ENCODE data around the gene NUP210L. TPM values are rescaled to one million over a fixed set of nuclear protein-coding genes. Genes with fewer than 3 reads are reported as not detected.
A peak's percentile ranks its signal among the peaks of the same experiment; 100 is the strongest.

Gene NUP210L
- total RNA-seq, 1 donor from 2014 or later, result not detected

DNA sequence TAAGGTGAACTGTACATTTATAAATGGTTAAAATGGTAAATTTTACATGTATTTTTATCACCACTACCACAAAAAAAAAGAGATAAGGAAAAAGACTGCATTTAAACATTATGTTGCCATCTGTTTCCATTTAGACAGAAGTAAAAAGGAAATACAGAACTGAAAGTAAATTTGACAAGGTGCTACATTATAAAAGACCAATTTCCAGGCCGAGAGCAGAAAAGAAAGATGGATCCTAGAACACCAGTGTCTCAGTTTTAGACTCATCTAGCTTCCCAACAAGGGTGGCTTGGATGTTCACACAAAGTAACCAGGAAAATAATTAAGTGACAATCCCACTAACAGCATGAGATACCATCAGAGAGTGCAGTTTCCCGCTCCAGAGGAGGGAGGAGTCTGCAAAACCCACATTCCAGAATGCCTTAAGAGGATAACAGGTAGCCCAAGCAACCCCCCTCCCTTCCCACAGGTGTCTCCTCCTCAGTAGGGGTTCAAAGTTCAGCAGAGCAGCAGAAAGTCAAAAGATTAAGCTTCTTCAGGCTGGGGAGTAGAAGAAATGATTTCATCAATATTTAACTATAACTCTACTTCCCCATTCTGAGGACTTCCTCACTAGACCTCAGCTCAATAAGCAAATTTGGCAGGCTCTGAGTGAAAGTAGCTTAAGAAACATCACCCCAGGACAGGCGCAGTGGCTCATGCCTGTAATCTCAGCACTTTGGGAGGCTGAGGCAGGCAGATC is 25.2 kb upstream of the NUP210L start:
- TF ChIP-seq, protein P1, sequence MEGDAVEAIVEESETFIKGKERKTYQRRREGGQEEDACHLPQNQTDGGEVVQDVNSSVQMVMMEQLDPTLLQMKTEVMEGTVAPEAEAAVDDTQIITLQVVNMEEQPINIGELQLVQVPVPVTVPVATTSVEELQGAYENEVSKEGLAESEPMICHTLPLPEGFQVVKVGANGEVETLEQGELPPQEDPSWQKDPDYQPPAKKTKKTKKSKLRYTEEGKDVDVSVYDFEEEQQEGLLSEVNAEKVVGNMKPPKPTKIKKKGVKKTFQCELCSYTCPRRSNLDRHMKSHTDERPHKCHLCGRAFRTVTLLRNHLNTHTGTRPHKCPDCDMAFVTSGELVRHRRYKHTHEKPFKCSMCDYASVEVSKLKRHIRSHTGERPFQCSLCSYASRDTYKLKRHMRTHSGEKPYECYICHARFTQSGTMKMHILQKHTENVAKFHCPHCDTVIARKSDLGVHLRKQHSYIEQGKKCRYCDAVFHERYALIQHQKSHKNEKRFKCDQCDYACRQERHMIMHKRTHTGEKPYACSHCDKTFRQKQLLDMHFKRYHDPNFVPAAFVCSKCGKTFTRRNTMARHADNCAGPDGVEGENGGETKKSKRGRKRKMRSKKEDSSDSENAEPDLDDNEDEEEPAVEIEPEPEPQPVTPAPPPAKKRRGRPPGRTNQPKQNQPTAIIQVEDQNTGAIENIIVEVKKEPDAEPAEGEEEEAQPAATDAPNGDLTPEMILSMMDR (IDR thresholded peaks at IDR 0.05), result no peak
- no peak for TF ChIP-seq EZH2phosphoT487 (IDR thresholded peaks at IDR 0.05)
- no peak for TF ChIP-seq EZH2 (IDR thresholded peaks at IDR 0.05)
- H3K9ac ChIP-seq, result no peak overlapping the region
- peak overlapping the region; percentile 95 for H3K4me2 ChIP-seq
- H3K36me3 Mint-ChIP-seq, result peaks cover 14% of the 10 kb centered on the region
- H3K27ac Mint-ChIP-seq, result no peak overlapping the region
- H3K4me3 Mint-ChIP-seq, result peak overlapping the region; percentile 61
- peaks cover 70% of the 10 kb centered on the region for H4K20me1 ChIP-seq (ENCODE audit: low read depth)
- DNase-seq (ENCODE audit: low spot score), result peak; percentile 14
- peaks cover 77% of the 10 kb centered on the region for H3K79me2 ChIP-seq (ENCODE audit: low read depth)
- H3K9me3 Mint-ChIP-seq, result no peaks in the 10 kb centered on the region
- peak overlapping the region; percentile 23 for H3K4me3 ChIP-seq
- no peaks in the 10 kb centered on the region for H3K27me3 ChIP-seq
- peak overlapping the region; percentile 41 for H3K27ac ChIP-seq
- no peak overlapping the region for H2AFZ ChIP-seq (replicated peaks)
- H3F3A ChIP-seq (ENCODE audit: low read depth), result peaks cover 44% of the 10 kb centered on the region
- no peaks in the 10 kb centered on the region for H3K9me3 ChIP-seq (ENCODE audit: low read depth)
- no peaks in the 10 kb centered on the region for H3K36me3 ChIP-seq
- H3K4me1 Mint-ChIP-seq, result peaks cover 57% of the 10 kb centered on the region
- H3K4me1 ChIP-seq, result peaks cover 46% of the 10 kb centered on the region
- peaks cover 3% of the 10 kb centered on the region for H3K27me3 Mint-ChIP-seq (ENCODE audit: insufficient read depth, low read depth)

DNA sequence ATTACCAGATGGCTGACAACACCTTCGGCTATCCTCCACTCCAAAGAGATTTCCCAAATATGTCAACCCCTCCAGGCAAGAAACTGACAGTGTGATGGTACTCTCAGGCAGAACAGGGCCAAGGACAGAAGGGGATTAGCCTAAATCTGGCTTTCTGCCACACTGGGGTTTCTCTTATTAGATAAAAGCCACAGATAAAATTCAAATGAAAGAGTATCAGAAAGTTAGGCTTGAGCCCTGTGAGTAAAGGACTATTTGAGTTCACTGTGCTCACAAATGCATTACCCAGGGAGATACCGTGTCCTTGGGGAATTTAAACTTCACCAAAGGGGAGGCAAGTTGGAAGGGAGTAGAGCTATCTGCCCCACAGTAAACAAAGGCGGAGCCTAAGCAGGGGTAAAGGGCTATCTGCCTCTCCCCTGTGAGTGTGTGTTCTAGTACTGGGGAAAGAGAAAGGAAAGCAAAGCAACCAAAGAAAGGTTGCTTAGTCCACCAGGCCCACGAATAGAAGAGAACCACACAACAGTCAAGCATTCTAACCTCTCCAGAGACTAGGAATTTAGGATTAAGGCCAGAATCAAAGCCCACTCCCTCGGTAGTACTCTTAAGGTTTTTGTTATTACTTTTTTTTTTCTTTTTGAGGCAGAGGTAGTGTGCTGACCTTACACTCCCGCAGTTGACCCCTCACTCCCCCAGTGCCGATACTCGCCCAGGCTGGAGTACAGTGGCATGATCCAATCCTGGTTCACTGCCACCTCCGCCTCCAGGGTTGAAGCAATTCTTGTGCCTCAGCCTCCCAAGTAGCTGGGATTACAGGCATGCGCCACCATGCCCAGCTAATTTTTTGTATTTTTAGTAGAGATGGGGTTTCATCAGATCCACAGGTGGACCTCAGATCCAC is 24.3 kb upstream of the NUP210L start:
- Mint-ChIP-seq H3K4me1 (peaks cover 57% of the 10 kb centered on the region), H3K27me3 (ENCODE audit: insufficient read depth, low read depth) (peaks cover 2% of the 10 kb centered on the region), H3K27ac (peak overlapping the region; percentile 92), H3K4me3 (peak overlapping the region; percentile 61), H3K36me3 (peaks cover 17% of the 10 kb centered on the region), H3K9me3 (no peaks in the 10 kb centered on the region)
- Histone ChIP-seq H3K9ac (no peak overlapping the region), H3K27me3 (no peaks in the 10 kb centered on the region), H3F3A (ENCODE audit: low read depth) (peaks cover 43% of the 10 kb centered on the region), H3K36me3 (no peaks in the 10 kb centered on the region), H3K4me3 (peak overlapping the region; percentile 23), H3K4me1 (peaks cover 46% of the 10 kb centered on the region), H3K79me2 (ENCODE audit: low read depth) (peaks cover 86% of the 10 kb centered on the region), H3K27ac (peak overlapping the region; percentile 74), H3K4me2 (peak overlapping the region; percentile 95), H4K20me1 (ENCODE audit: low read depth) (peaks cover 74% of the 10 kb centered on the region), H3K9me3 (ENCODE audit: low read depth) (no peaks in the 10 kb centered on the region), H2AFZ (replicated peaks) (no peak overlapping the region)
- no peak for TF ChIP-seq EZH2 (IDR thresholded peaks at IDR 0.05)
- TF ChIP-seq, protein P1 (IDR thresholded peaks at IDR 0.05), result no peak
- no peak for TF ChIP-seq EZH2phosphoT487 (IDR thresholded peaks at IDR 0.05)
- peak; percentile 13 for DNase-seq (ENCODE audit: low spot score)

DNA sequence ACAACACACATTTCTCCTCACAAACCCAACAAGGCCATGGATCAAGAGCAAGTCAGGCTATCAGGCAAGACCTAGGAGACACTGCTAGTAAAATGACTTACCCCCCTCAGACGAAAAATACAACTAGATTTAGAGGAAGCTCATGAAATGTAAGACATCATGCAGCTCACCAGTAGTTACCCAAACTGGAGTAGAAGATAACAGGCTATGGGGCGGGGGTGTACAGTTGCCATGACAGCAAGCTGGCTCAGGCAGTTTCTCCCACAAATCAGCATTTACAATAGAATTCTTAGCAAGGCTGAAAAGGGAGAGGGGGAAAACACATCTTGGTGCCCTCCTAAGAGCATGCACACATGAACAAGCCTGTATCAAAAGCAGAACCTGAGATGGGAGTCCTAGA is 23.1 kb upstream of the NUP210L start:
- Histone ChIP-seq H3K27ac (peak overlapping the region; percentile 74), H3K4me1 (peaks cover 46% of the 10 kb centered on the region), H3K36me3 (no peaks in the 10 kb centered on the region), H3K79me2 (ENCODE audit: low read depth) (peaks cover 97% of the 10 kb centered on the region), H3K4me2 (peak overlapping the region; percentile 95), H3K27me3 (no peaks in the 10 kb centered on the region), H3K4me3 (peak overlapping the region; percentile 23), H3K9ac (no peak overlapping the region), H3F3A (ENCODE audit: low read depth) (peaks cover 33% of the 10 kb centered on the region), H2AFZ (replicated peaks) (no peak overlapping the region), H4K20me1 (ENCODE audit: low read depth) (peaks cover 77% of the 10 kb centered on the region), H3K9me3 (ENCODE audit: low read depth) (no peaks in the 10 kb centered on the region)
- H3K27ac Mint-ChIP-seq, result peak overlapping the region; percentile 46
- no peak for TF ChIP-seq EZH2phosphoT487 (IDR thresholded peaks at IDR 0.05)
- TF ChIP-seq, protein P1 (IDR thresholded peaks at IDR 0.05), result no peak
- TF ChIP-seq EZH2 (IDR thresholded peaks at IDR 0.05), result no peak
- H3K36me3 Mint-ChIP-seq, result peaks cover 17% of the 10 kb centered on the region
- H3K9me3 Mint-ChIP-seq, result no peaks in the 10 kb centered on the region
- peaks cover 2% of the 10 kb centered on the region for H3K27me3 Mint-ChIP-seq (ENCODE audit: insufficient read depth, low read depth)
- H3K4me3 Mint-ChIP-seq, result peak overlapping the region; percentile 9
- H3K4me1 Mint-ChIP-seq, result peaks cover 52% of the 10 kb centered on the region
- DNase-seq (ENCODE audit: low spot score), result no peak
